HCT116 (cell line): ENCODE measurements around the gene ACTG1.

ENCODE experiments used
- CTCF ChIP-seq, 3 experiments: fragments of 200-600 bp in 1 of 3; sonication (generic) in 1 of 3; IDR thresholded peaks in 2 of 3; conservative IDR thresholded peaks in 1 of 3; 2 replicates each; pipeline ENCODE4 v1.5.1; 2012 to 2017; ENCODE audit warnings: low read depth in 2 of 3, low read length in 2 of 3, antibody characterized with exemption in 1 of 3, borderline replicate concordance in 1 of 3, control low read depth in 1 of 3, mild to moderate bottlenecking in 1 of 3, mixed read lengths in 1 of 3, mixed run types in 1 of 3, moderate library complexity in 1 of 3; ENCODE audit not compliant: insufficient read depth in 1 of 3
- EZH2 ChIP-seq: fragments of 200-600 bp; sonication (generic); IDR thresholded peaks from 2 replicates; pipeline ENCODE4 v1.6.1; 2017; ENCODE audit warnings: antibody characterized with exemption, mixed run types
- FOSL1 ChIP-seq: IDR thresholded peaks from 2 replicates; pipeline ENCODE4 v1.6.1; 2012; ENCODE audit warnings: low read depth
- POLR2A ChIP-seq: IDR thresholded peaks from 2 replicates; pipeline ENCODE4 v1.7.0; 2011; ENCODE audit warnings: borderline replicate concordance; ENCODE audit not compliant: insufficient read depth, insufficient read length; ENCODE audit errors: extremely low read depth
- POLR2AphosphoS5 ChIP-seq: IDR thresholded peaks from 2 replicates; pipeline ENCODE4 v1.6.1; 2011; ENCODE audit warnings: mild to moderate bottlenecking, low read depth, low read length, moderate library complexity
- RAD21 ChIP-seq: IDR thresholded peaks from 2 replicates; pipeline ENCODE4 v1.6.1; 2012; ENCODE audit warnings: low read depth, mild to moderate bottlenecking
- SP1 ChIP-seq: IDR thresholded peaks from 2 replicates; pipeline ENCODE4 v1.6.1; 2012; ENCODE audit warnings: low read depth
- TCF7L2 ChIP-seq: IDR thresholded peaks from 2 replicates; pipeline ENCODE4 v1.7.0; 2011; ENCODE audit warnings: borderline replicate concordance, inconsistent platforms; ENCODE audit not compliant: insufficient read depth, insufficient read length; ENCODE audit errors: extremely low read depth
- TF ChIP-seq, protein P1 (sequence below): IDR thresholded peaks from 2 replicates; pipeline ENCODE4 v1.6.1; 2012
- TF ChIP-seq, protein P2 (sequence below): IDR thresholded peaks from 2 replicates; pipeline ENCODE4 v1.6.1; 2012

DNA sequence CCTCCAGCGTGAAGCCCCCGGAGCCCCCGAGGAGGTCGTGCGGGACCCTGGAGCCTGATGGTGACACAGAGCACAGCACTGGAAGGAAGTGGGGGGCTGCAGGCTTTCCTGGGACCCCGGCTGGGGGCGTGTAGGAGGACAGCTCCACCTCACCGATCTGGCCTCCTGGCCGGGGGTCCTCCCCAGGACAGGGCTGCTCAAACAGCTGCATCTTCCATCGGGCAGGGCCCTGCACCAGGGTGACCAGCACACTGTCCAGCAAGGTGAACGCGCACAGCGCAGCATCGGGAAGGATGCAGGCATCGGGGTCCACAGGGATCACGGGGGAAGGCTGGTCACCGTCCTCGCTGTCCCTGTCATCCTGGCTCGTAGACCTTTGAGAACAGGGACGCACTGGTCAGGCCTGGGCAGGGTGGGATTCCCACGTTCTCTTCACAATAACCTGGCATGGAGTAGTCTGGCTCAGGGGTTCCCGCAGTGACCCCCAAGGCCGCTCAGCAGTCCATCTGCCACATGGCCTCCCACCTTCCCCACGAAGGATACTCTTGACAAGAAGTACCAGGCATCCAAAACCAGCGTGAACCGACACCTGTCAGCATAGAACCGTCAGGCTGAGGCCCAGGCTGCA is 38.3 kb upstream of the ACTG1 start:
- no peak for TF ChIP-seq POLR2AphosphoS5
- no peak for TF ChIP-seq RAD21
- no peak for TF ChIP-seq CTCF (IDR thresholded peaks at IDR 0.05 in 2 of 3, conservative IDR thresholded peaks at IDR 0.05 in 1 of 3; ENCODE audit: borderline replicate concordance in 1 of 3, insufficient read depth in 1 of 3, low read depth in 2 of 3, low read length in 2 of 3)
- TF ChIP-seq FOSL1 = no peak
- no peak for TF ChIP-seq POLR2A
- no peak for TF ChIP-seq EZH2
- TF ChIP-seq, protein P1, sequence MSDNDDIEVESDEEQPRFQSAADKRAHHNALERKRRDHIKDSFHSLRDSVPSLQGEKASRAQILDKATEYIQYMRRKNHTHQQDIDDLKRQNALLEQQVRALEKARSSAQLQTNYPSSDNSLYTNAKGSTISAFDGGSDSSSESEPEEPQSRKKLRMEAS = no peak
- no peak for TF ChIP-seq SP1
- TF ChIP-seq, protein P2, sequence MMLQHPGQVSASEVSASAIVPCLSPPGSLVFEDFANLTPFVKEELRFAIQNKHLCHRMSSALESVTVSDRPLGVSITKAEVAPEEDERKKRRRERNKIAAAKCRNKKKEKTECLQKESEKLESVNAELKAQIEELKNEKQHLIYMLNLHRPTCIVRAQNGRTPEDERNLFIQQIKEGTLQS = no peak
- no peak for TF ChIP-seq TCF7L2
